Activated naive CD4-positive, alpha-beta T cell treated with anti-CD3 and anti-CD28 coated beads, Interleukin-2, amount 10 ng/mL, durations not matched to agents 5 hours and 36 hours (primary cell): ENCODE data around the gene TAL1. TPM values are rescaled to one million over a fixed set of nuclear protein-coding genes. Genes with fewer than 3 reads are reported as not detected.

Experiments
- total RNA-seq, 2 experiments: library from RNA; stranded (reverse); gene quantifications; one replicate each; pipeline ENCODE4 v1.2.3, GENCODE V29; 2021

Gene TAL1
- not detected for total RNA-seq

GRCh38 chr1:47232187-47232874, at the start of gene TAL1:
TSS of gene TAL1 (minus strand) at chr1:47232225. CDS start at chr1:47225888, 6,337 bp downstream.

GRCh38 chr1:47189844-47190508, 42.0 kb downstream of the TAL1 start, which contains the start of gene PDZK1IP1:
TSS of gene PDZK1IP1 (minus strand) at chr1:47190036. CDS start at chr1:47189932, 104 bp downstream.

Other genes with a start within 250 kb of the TAL1 start
- gene CYP4X1, start 208.6 kb downstream of the TAL1 start, total RNA-seq: not detected
- not detected for gene CYP4Z1, start 165.0 kb downstream of the TAL1 start, total RNA-seq
- gene CYP4A22, start 94.8 kb downstream of the TAL1 start, total RNA-seq: not detected
- not detected for gene PDZK1IP1, start 42.2 kb downstream of the TAL1 start, total RNA-seq
- gene STIL, start 81.9 kb upstream of the TAL1 start, total RNA-seq: 10 to 100 TPM; 31.1 to 33.2 TPM
- 100 to 1,000 TPM in 1 of 2 experiments, 10 to 100 TPM in 1; 99.5 to 102 TPM for gene CMPK1, start 101.6 kb upstream of the TAL1 start, total RNA-seq
- not detected for gene FOXE3, start 184.1 kb upstream of the TAL1 start, total RNA-seq
- under 1 TPM; 0.20 to 0.36 TPM for gene FOXD2, start 205.8 kb upstream of the TAL1 start, total RNA-seq